Dendritic cell treated with granulocyte-macrophage colony-stimulating factor and Interleukin-4, amounts not matched to agents 40 ng/mL and 50 ng/mL, for 4 days (primary cell): ENCODE data around the gene FAM241A.

Experiments
- H3K27ac Mint-ChIP-seq: one replicate; pipeline ENCODE4 v1.8.0; 2022; ENCODE audit warnings: mild to moderate bottlenecking, mixed read lengths
- H3K27me3 Mint-ChIP-seq: one replicate; pipeline ENCODE4 v1.8.0; 2022; ENCODE audit warnings: mild to moderate bottlenecking, mixed read lengths
- H3K36me3 Mint-ChIP-seq: one replicate; pipeline ENCODE4 v1.8.0; 2022; ENCODE audit warnings: low read depth, mixed read lengths
- H3K4me1 Mint-ChIP-seq: one replicate; pipeline ENCODE4 v1.8.0; 2022; ENCODE audit warnings: low read depth, mixed read lengths
- H3K4me3 Mint-ChIP-seq: one replicate; pipeline ENCODE4 v1.8.0; 2022; ENCODE audit warnings: mild to moderate bottlenecking, moderate library complexity, mixed read lengths
- H3K9me3 Mint-ChIP-seq: one replicate; pipeline ENCODE4 v1.8.0; 2022; ENCODE audit warnings: mixed read lengths
- intact Hi-C: fragments of 100-400 bp; cut with micrococcal nuclease; formaldehyde crosslinking; loops from one replicate; pipeline ENCODE4 v1.15.0; 2022

Gene FAM241A

GRCh38 chr4:112118742-112119352 lies 26.4 kb upstream of the FAM241A start:
- intact Hi-C loops = no loop called here
- Mint-ChIP-seq H3K4me3 (no peak overlapping the region), H3K36me3 (no peaks in the 10 kb centered on the region), H3K27me3 (no peaks in the 10 kb centered on the region), H3K27ac (no peak overlapping the region), H3K4me1 (peaks cover 4% of the 10 kb centered on the region), H3K9me3 (peaks cover 8% of the 10 kb centered on the region)

DNA sequence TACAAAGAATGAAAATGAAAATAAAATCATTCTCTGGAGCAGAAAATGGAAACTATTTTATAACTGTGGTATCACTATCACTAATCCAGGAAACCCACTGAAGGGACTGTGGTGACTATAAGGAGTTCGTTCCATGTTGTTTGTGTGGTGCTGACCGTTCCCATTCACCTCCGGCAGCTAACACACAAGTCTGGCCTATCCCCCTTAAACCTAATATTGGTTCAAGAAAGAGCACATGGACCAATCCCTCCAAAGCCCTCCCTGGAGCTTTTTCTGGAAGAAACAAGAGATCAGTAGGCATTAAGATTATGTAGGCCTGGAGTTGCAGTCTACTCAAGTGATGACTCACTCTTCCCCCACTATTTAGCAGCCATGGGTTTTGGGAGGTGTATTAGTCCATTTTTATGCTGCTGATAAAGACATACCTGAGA lies 25.9 kb upstream of the FAM241A start:
- intact Hi-C loops = no loop called here
- no peak overlapping the region for H3K4me3 Mint-ChIP-seq
- H3K36me3 Mint-ChIP-seq = no peaks in the 10 kb centered on the region
- no peaks in the 10 kb centered on the region for H3K27me3 Mint-ChIP-seq
- H3K9me3 Mint-ChIP-seq = peaks cover 8% of the 10 kb centered on the region
- H3K27ac Mint-ChIP-seq = no peak overlapping the region
- H3K4me1 Mint-ChIP-seq = no peaks in the 10 kb centered on the region

- Mint-ChIP-seq H3K4me3 (no peak overlapping the region), H3K36me3 (no peaks in the 10 kb centered on the region), H3K27me3 (no peaks in the 10 kb centered on the region), H3K9me3 (peaks cover 8% of the 10 kb centered on the region), H3K4me1 (no peaks in the 10 kb centered on the region), H3K27ac (no peak overlapping the region)
- intact Hi-C loops = no loop called here
Observed at GRCh38 chr4:112120021-112120420, 25.2 kb upstream of the FAM241A start.

DNA sequence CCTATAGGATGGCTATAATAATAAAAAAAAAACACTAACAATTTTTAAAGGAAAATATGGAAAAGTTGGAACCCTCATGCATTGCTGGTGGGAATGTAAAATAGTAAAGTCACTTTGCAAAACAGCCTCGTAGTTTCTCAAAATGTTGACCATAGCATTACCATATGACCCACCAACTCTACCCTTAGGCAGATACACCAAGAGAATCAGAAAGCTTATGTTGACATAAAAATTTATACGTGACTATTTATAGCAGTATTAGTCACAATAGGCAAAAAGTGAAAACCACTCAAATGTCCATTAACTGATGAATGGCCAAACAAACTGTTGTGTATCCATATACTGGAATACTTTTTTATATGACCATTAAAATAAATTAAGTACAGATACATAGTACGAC lies 19.8 kb upstream of the FAM241A start:
- H3K27ac Mint-ChIP-seq = no peak overlapping the region
- no peaks in the 10 kb centered on the region for H3K4me1 Mint-ChIP-seq
- no peak overlapping the region for H3K4me3 Mint-ChIP-seq
- H3K27me3 Mint-ChIP-seq = peaks cover 5% of the 10 kb centered on the region
- H3K9me3 Mint-ChIP-seq = no peaks in the 10 kb centered on the region
- intact Hi-C loops = no loop called here
- H3K36me3 Mint-ChIP-seq = no peaks in the 10 kb centered on the region

GRCh38 chr4:112127048-112127637 lies 18.1 kb upstream of the FAM241A start:
- peaks cover 5% of the 10 kb centered on the region for H3K4me1 Mint-ChIP-seq
- no peak overlapping the region for H3K27ac Mint-ChIP-seq
- H3K36me3 Mint-ChIP-seq = no peaks in the 10 kb centered on the region
- H3K9me3 Mint-ChIP-seq = no peaks in the 10 kb centered on the region
- no peak overlapping the region for H3K4me3 Mint-ChIP-seq
- H3K27me3 Mint-ChIP-seq = peaks cover 5% of the 10 kb centered on the region
- intact Hi-C loops = no loop called here

GRCh38 chr4:112127803-112128202 lies 17.5 kb upstream of the FAM241A start:
- Mint-ChIP-seq H3K9me3 (no peaks in the 10 kb centered on the region), H3K4me1 (peaks cover 5% of the 10 kb centered on the region), H3K4me3 (no peak overlapping the region), H3K27me3 (peaks cover 5% of the 10 kb centered on the region), H3K36me3 (no peaks in the 10 kb centered on the region), H3K27ac (no peak overlapping the region)
- intact Hi-C loops = no loop called here

DNA sequence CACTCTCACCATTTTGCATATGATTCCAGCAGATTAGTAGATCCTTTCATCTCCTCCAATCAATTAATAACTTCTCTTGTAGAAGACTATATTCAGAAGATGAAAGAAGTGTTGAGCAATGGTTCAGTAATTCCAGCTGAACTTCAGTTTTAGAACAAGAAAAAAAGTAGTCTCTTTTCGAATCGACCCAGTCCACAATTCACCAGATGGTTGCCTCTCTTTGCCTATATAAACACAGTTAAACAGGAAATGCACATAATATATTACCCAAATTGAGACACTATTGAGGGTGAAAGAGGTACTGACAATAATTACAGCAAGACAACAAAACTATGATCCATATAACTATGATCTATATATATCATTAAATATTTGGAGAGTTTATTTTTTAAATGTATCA lies 16.8 kb upstream of the FAM241A start:
- Mint-ChIP-seq H3K27me3 (peaks cover 5% of the 10 kb centered on the region), H3K27ac (no peak overlapping the region)
- intact Hi-C loops = no loop called here

DNA sequence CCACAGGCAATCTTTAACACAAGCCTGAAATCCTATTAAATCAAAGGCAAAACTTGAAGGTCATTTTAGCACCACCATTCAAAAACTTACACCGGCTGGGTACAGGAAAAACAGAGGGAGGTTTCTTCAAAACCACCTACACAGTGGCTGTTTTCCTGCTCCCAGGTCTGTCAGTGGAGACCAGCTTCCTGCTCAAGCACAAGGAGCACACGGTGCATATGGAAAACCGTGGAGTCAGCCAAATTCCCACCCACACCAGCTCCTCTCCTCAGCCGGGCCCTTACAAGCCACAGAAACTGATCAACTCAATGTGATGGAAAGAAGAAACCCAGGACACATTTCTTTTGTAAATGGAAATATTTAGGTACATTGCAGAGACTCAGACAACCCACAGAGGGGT lies 14.3 kb upstream of the FAM241A start:
- no peaks in the 10 kb centered on the region for H3K36me3 Mint-ChIP-seq
- intact Hi-C loops = no loop called here

More for the DNA sequence above, 16.8 kb upstream of the FAM241A start:
- Mint-ChIP-seq H3K4me1 (peaks cover 5% of the 10 kb centered on the region), H3K36me3 (no peaks in the 10 kb centered on the region), H3K4me3 (no peak overlapping the region), H3K9me3 (no peaks in the 10 kb centered on the region)

DNA sequence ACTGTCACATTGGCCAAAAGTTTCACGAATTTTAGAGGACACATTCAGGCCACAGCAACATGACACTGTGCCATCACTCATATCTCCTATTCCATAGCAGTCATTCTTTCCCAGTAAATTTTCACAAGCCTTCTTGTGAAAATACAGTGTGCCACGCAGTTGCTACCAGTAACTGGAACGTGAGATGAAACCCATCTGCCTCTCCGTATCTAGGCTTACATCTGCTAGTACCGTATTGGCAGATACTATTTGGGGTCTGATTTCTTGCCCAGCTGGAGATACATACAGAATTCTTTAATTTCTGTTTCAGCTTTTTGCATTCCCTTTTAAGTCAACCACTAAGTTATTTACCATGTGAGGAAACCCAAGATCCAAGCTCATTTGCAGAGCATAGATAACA lies 8.7 kb upstream of the FAM241A start:
- intact Hi-C loops = no loop called here
- Mint-ChIP-seq H3K27ac (no peak overlapping the region), H3K4me3 (no peak overlapping the region), H3K4me1 (peaks cover 12% of the 10 kb centered on the region), H3K36me3 (no peaks in the 10 kb centered on the region), H3K27me3 (no peaks in the 10 kb centered on the region), H3K9me3 (no peaks in the 10 kb centered on the region)

More for the DNA sequence above, 14.3 kb upstream of the FAM241A start:
- H3K27me3 Mint-ChIP-seq = peaks cover 2% of the 10 kb centered on the region
- H3K4me1 Mint-ChIP-seq = peaks cover 5% of the 10 kb centered on the region
- H3K27ac Mint-ChIP-seq = no peak overlapping the region
- H3K9me3 Mint-ChIP-seq = no peaks in the 10 kb centered on the region
- H3K4me3 Mint-ChIP-seq = no peak overlapping the region

- Mint-ChIP-seq H3K4me1 (peaks cover 22% of the 10 kb centered on the region), H3K9me3 (no peaks in the 10 kb centered on the region), H3K27ac (no peak overlapping the region), H3K36me3 (no peaks in the 10 kb centered on the region), H3K27me3 (no peaks in the 10 kb centered on the region), H3K4me3 (no peak overlapping the region)
- intact Hi-C loops = no loop called here
Observed at GRCh38 chr4:112138538-112138937, 6.7 kb upstream of the FAM241A start.

DNA sequence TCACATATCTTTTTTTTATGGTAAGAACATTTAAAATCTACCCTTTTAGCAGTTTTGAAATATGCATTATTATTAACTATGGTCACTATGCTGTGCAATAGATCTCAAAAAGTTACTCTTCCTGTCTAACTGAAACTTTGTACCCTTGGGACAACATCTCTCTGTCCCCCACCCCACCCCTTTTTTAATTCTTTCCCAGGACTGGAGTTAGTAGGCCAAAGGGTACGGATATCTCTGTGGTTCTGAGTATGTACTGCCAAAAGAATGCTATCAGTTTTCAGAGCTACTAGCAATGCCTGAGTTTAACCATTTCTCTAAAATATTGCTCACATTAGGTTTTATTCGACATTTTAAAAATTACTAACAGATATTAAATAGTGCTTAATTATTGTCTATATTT lies 4.7 kb upstream of the FAM241A start:
- intact Hi-C loops = no loop called here
- H3K27ac Mint-ChIP-seq = peak overlapping the region; percentile 77
- H3K4me1 Mint-ChIP-seq = peaks cover 40% of the 10 kb centered on the region
- H3K36me3 Mint-ChIP-seq = peaks cover 2% of the 10 kb centered on the region
- no peaks in the 10 kb centered on the region for H3K27me3 Mint-ChIP-seq
- no peak overlapping the region for H3K4me3 Mint-ChIP-seq
- H3K9me3 Mint-ChIP-seq = no peaks in the 10 kb centered on the region

GRCh38 chr4:112141366-112142138 lies 3.7 kb upstream of the FAM241A start:
- peak overlapping the region; percentile 77 for H3K27ac Mint-ChIP-seq
- no peaks in the 10 kb centered on the region for H3K27me3 Mint-ChIP-seq
- H3K36me3 Mint-ChIP-seq = peaks cover 10% of the 10 kb centered on the region
- peaks cover 42% of the 10 kb centered on the region for H3K4me1 Mint-ChIP-seq
- intact Hi-C loops = no loop called here
- peak overlapping the region; percentile 51 for H3K4me3 Mint-ChIP-seq
- no peaks in the 10 kb centered on the region for H3K9me3 Mint-ChIP-seq

DNA sequence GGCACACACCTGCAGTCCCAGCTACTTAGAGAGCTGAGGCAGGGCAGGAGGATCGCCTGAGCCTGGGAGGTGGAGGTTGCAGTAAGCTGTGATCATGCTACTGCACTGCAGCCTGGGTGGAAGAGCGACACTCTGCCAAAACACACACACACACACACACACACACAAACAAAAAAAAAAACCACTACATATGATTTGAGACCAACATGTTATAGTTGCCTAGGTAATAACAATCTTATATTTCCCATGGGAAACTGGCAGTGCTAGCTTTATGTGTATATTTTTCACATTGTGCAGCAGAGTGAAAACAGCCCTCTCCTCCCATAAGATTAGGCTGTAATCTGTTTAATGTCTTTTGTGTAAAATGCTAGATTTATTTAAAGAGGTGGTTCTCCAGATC lies 3.1 kb upstream of the FAM241A start:
- Mint-ChIP-seq H3K4me1 (peaks cover 48% of the 10 kb centered on the region), H3K9me3 (no peaks in the 10 kb centered on the region), H3K36me3 (peaks cover 10% of the 10 kb centered on the region), H3K27ac (peak overlapping the region; percentile 77), H3K27me3 (no peaks in the 10 kb centered on the region), H3K4me3 (no peak overlapping the region)
- intact Hi-C loops = no loop called here

DNA sequence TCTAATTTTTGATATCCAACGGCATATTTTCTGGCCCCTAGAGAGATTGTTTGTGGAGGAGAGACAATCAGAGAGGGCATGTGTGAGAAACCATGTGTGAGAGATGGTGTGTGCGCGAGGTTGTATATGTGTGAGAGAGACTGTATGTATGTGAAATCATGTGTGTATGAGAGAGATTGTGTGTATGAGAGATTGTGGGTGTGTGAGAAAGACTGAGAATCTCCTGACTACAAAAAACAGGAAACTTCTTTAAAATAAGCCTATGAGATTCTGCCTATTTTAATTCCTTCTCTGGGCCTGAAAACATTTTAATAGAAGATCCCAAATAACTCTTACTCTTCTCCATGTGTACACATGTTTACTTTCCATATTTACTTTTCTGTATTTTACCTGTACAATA lies 1.5 kb upstream of the FAM241A start:
- Mint-ChIP-seq H3K9me3 (no peaks in the 10 kb centered on the region), H3K36me3 (peaks cover 10% of the 10 kb centered on the region), H3K4me1 (peaks cover 63% of the 10 kb centered on the region), H3K27me3 (no peaks in the 10 kb centered on the region), H3K27ac (peak overlapping the region; percentile 85), H3K4me3 (no peak overlapping the region)
- intact Hi-C loops = no loop called here
